ENCODE data around the gene SLC10A4. TPM values are rescaled to one million over a fixed set of nuclear protein-coding genes. Genes with fewer than 3 reads are reported as not detected.

SLC10A4 gene
- total RNA-seq, 1 experiment from 2014 or later, result not detected

GRCh38 chr4:48470570-48470969 is 12.6 kb upstream of the SLC10A4 start:
- Histone ChIP-seq H3K27ac (no peak overlapping the region), H3K27me3 (no peaks in the 10 kb centered on the region), H3K9me3 (replicated peaks) (no peaks in the 10 kb centered on the region), H3K4me3 (no peak overlapping the region), H3K4me1 (peaks cover 5% of the 10 kb centered on the region; the same call in 1 of the 2 replicates), H3K36me3 (no peaks in the 10 kb centered on the region)
- DNase-seq, result no peak

- no peak overlapping the region for H3K27ac ChIP-seq
- peaks cover 5% of the 10 kb centered on the region; the same call in 1 of the 2 replicates for H3K4me1 ChIP-seq
- H3K27me3 ChIP-seq, result no peaks in the 10 kb centered on the region
- no peaks in the 10 kb centered on the region; the same call in 1 of the 2 replicates for H3K9me3 ChIP-seq (replicated peaks)
- no peak for DNase-seq
- no peaks in the 10 kb centered on the region for H3K36me3 ChIP-seq
- no peak overlapping the region for H3K4me3 ChIP-seq
Observed at GRCh38 chr4:48472794-48473193, 10.3 kb upstream of the SLC10A4 start.

GRCh38 chr4:48475770-48476169 is 7.4 kb upstream of the SLC10A4 start:
- Histone ChIP-seq H3K9me3 (replicated peaks) (no peaks in the 10 kb centered on the region; the same call in 1 of the 2 replicates), H3K27ac (no peak overlapping the region), H3K27me3 (no peaks in the 10 kb centered on the region), H3K36me3 (no peaks in the 10 kb centered on the region), H3K4me3 (no peak overlapping the region), H3K4me1 (peaks cover 5% of the 10 kb centered on the region; the same call in 1 of the 2 replicates)
- DNase-seq, result no peak

DNA sequence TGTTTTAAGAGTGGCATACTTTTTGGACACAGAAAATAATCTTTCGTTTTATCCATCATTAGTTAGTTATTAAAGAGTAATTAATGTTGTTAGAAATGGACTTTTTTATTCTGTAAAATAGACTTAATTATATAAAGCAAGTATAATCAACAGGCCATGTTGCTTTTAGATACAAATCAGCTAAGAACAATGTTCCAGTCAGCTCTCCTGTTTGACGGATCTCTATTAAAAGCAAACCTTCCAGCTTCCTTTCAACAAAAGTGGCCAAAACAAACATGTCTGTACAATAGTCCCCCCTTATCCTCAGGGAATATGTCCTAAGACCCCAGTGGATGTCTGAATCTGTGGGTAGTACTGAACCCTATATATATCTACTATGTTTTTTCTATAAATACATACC is 4.9 kb upstream of the SLC10A4 start:
- H3K36me3 ChIP-seq, result no peaks in the 10 kb centered on the region
- H3K4me1 ChIP-seq, result peaks cover 5% of the 10 kb centered on the region; the same call in 1 of the 2 replicates
- no peak overlapping the region for H3K27ac ChIP-seq
- H3K4me3 ChIP-seq, result no peak overlapping the region
- DNase-seq, result no peak
- no peaks in the 10 kb centered on the region; the same call in 1 of the 2 replicates for H3K9me3 ChIP-seq (replicated peaks)
- H3K27me3 ChIP-seq, result no peaks in the 10 kb centered on the region

DNA sequence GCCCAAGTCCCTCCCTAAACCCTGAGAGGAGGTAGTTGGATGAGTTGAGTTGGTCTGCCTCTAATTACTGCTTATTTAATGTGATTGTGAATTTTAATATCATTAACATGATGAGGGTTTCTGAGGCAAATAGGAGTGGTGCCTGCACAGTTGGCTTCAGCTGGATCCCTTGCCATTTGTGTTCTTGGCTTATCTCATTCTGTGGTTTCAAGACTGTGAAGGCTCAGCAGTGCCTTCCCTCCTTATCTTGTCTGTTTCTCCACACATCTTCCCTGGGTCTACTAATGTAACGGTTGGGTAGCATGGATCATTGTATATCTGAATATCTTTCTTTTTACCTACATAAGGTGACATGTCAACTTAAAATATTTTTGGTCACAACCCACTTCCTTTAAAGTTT is 1.6 kb upstream of the SLC10A4 start:
- H3K4me1 ChIP-seq, result no peaks in the 10 kb centered on the region
- H3K27me3 ChIP-seq, result no peaks in the 10 kb centered on the region
- no peak overlapping the region for H3K27ac ChIP-seq
- no peak overlapping the region for H3K4me3 ChIP-seq
- H3K9me3 ChIP-seq (replicated peaks), result no peaks in the 10 kb centered on the region
- DNase-seq, result no peak
- no peaks in the 10 kb centered on the region for H3K36me3 ChIP-seq

DNA sequence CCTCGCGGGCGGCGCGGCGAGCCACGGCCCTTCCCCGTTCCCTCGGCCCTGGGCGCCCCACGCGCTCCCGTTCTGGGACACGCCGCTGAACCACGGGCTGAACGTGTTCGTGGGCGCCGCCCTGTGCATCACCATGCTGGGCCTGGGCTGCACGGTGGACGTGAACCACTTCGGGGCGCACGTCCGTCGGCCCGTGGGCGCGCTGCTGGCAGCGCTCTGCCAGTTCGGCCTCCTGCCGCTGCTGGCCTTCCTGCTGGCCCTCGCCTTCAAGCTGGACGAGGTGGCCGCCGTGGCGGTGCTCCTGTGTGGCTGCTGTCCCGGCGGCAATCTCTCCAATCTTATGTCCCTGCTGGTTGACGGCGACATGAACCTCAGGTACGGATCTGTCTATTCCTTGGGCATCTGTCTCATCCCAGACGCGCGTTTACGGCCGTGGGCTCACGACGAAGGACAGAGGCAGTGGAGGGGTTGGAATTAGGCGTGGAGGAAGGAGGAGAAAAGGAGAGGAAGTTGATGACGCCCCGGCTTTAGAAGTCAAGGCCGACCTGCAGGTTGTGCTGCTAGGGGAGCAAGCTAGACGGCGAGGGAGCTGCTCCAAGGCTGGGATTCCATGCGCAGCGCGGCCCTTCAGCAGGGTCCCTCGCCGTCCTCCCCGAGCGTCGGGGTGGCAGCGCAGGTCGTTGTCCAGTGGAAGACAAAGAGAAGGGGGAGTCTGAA is 792 bp downstream of the SLC10A4 start:
- no peak overlapping the region for H3K4me3 ChIP-seq
- H3K27me3 ChIP-seq, result no peaks in the 10 kb centered on the region
- H3K27ac ChIP-seq, result no peak overlapping the region

GRCh38 chr4:48484494-48485168 is 1.5 kb downstream of the SLC10A4 start:
- no peaks in the 10 kb centered on the region for H3K36me3 ChIP-seq
- H3K4me3 ChIP-seq, result no peak overlapping the region
- no peaks in the 10 kb centered on the region for H3K4me1 ChIP-seq
- H3K27ac ChIP-seq, result no peak overlapping the region
- H3K27me3 ChIP-seq, result no peaks in the 10 kb centered on the region
- no peaks in the 10 kb centered on the region for H3K9me3 ChIP-seq (replicated peaks)
- DNase-seq, result no peak

More for the DNA sequence above, 792 bp downstream of the SLC10A4 start:
- no peaks in the 10 kb centered on the region for H3K36me3 ChIP-seq
- no peaks in the 10 kb centered on the region for H3K4me1 ChIP-seq
- no peaks in the 10 kb centered on the region for H3K9me3 ChIP-seq (replicated peaks)
- DNase-seq, result no peak

DNA sequence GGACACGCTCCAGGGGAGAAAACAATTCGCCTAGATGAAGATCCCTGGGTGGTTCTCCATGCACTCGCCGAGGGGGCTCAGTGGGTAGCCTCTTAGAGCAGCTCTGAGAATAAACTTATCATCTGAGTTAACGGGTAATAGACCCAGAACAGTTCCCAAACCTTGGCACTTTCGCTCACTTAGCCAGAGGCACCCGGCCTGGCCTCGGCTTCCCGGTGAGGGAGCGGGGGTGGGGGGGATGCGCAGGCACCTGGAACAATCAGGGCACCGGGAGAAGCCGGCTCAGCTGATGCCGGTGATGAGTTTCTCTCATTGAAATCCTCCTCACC is 6.5 kb downstream of the SLC10A4 start:
- Histone ChIP-seq H3K36me3 (no peaks in the 10 kb centered on the region), H3K4me1 (no peaks in the 10 kb centered on the region), H3K4me3 (no peak overlapping the region), H3K9me3 (replicated peaks) (no peaks in the 10 kb centered on the region), H3K27me3 (no peaks in the 10 kb centered on the region), H3K27ac (no peak overlapping the region)
- no peak for DNase-seq

DNA sequence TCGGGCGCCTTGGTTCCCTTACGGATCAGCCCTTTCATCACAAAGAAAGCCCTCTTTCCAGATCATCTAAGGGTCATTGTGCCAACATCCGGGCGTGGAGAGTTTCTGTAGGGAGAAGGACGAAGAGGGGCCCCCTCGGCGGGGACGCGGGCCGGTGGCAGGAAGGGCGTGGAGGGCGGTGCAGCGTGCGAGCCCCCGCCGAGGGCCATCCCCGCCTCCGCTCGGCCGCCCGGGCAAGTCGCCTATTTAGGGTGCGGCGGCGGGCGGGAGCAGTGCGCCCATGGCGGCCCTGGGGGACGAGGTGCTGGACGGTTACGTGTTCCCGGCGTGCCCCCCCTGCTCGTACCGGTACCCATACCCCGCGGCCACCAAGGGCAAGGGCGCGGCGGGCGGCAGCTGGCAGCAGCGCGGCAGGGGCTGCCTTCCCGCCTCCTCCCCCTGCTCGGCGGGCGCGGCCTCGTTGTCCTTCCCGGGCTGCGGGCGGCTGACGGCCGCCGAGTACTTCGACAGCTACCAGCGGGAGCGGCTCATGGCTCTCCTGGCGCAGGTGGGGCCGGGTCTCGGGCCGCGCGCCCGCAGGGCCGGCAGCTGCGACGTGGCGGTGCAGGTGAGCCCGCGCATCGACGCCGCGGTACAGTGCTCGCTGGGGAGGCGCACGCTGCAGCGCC is 7.0 kb downstream of the SLC10A4 start, which contains the start of gene ZAR1:
Gene ZAR1, plus strand, starts transcription at position 241 of the 668 bp plus-strand sequence. Its CDS starts 40 bp downstream, at position 281.
- Histone ChIP-seq H3K27ac (no peak within 1 kb of the TSS), H3K9me3 (replicated peaks) (no peaks in the 10 kb centered on the region), H3K36me3 (no peaks in the 10 kb centered on the region), H3K4me1 (no peaks in the 10 kb centered on the region), H3K4me3 (no peak within 1 kb of the TSS), H3K27me3 (no peaks in the 10 kb centered on the region)
- DNase-seq, result no peak

GRCh38 chr4:48490680-48491513 is 7.8 kb downstream of the SLC10A4 start:
- Histone ChIP-seq H3K4me1 (no peaks in the 10 kb centered on the region), H3K4me3 (no peak overlapping the region), H3K9me3 (replicated peaks) (no peaks in the 10 kb centered on the region), H3K27me3 (no peaks in the 10 kb centered on the region), H3K36me3 (no peaks in the 10 kb centered on the region), H3K27ac (no peak overlapping the region)
- no peak for DNase-seq

DNA sequence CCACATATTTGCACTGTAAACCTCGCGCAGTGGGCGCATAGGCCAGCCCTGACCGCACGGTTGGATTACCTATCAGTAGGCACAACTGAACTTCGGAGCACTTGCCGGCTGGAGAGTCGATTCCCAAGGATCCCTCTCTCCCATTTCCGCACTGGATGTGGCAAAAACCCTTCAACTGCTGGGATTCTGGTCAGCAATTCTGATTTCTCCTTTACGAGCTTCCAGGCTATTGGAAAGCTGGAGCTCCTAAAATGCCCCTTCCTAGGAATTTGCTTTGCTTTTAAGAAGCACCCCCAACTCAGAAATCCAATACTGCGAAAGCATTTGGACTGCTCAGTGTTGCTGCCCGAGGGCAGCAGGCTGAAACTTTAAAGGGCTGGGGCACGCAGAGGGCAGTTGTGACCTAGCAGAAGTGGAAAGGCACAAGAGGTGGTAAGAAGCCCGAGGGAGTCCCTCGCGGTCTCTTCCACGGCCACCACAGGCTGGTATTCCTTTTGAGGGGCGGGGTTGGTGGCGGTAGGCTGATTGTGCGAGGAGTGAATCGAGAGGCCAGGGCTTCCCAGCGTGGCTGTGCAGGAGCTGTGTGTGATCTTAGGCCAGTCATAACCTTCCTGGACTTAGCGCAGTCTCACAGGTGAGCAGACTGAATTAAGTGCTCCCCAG is 8.5 kb downstream of the SLC10A4 start:
- Histone ChIP-seq H3K4me1 (no peaks in the 10 kb centered on the region), H3K9me3 (replicated peaks) (no peaks in the 10 kb centered on the region), H3K36me3 (no peaks in the 10 kb centered on the region), H3K27ac (no peak overlapping the region), H3K4me3 (no peak overlapping the region), H3K27me3 (no peaks in the 10 kb centered on the region)
- no peak for DNase-seq

DNA sequence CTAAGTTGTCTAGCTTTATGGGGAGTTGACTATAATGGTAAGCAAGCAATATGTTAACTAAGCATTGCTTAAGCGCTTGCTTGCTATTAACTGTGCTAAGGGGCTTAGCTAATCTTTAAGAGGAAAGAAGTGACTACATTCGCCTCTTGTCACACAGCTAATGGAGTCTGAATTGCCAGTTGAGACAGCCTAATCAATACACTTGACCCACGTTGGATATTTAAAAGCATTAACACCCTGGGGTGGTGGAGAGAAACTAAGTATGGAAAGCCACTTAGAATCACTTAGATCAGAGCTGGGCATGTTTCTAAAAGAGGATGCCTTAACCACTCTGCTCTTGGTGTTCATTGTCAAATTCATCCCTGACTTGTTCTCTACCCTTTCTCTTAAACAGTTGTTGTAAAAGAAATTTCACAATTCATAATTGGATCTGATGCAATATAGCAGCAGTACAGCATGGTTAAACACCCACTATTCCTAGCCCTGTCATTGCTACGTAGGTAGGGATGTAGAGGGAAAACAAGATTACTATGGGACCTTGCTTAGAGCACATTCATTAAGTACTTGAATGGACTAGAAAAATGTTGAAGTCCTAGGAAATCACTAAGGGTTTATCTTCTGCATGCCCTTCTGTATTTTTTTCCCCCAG is 10.4 kb downstream of the SLC10A4 start:
- H3K4me1 ChIP-seq, result no peaks in the 10 kb centered on the region
- H3K27me3 ChIP-seq, result no peaks in the 10 kb centered on the region
- no peak for DNase-seq
- no peak overlapping the region for H3K4me3 ChIP-seq
- H3K9me3 ChIP-seq (replicated peaks), result no peaks in the 10 kb centered on the region
- H3K27ac ChIP-seq, result no peak overlapping the region
- no peaks in the 10 kb centered on the region; the same call in 1 of the 2 replicates for H3K36me3 ChIP-seq

DNA sequence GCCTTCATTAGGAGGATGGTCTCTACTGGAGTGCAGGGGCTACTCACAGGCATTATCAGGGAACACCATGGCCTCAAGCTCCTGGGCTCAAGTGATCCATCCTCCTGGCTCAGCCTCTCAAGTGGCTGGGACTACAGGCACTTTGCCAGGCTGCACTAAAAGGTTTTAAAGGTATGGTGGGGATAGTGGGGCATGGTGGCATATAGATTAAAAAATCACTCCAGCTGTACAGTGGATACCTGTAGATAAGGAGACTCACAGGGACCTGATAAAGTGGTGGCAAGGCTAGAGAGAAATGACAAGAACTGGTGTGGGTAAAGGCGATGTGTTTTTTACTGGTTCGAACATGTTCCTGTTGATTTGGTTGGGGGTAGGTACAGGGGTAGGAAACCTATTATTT is 12.8 kb downstream of the SLC10A4 start:
- no peaks in the 10 kb centered on the region for H3K4me1 ChIP-seq
- H3K4me3 ChIP-seq, result no peak overlapping the region
- H3K36me3 ChIP-seq, result peaks cover 7% of the 10 kb centered on the region
- H3K27me3 ChIP-seq, result no peaks in the 10 kb centered on the region
- no peaks in the 10 kb centered on the region for H3K9me3 ChIP-seq (replicated peaks)
- DNase-seq, result no peak
- no peak overlapping the region for H3K27ac ChIP-seq

DNA sequence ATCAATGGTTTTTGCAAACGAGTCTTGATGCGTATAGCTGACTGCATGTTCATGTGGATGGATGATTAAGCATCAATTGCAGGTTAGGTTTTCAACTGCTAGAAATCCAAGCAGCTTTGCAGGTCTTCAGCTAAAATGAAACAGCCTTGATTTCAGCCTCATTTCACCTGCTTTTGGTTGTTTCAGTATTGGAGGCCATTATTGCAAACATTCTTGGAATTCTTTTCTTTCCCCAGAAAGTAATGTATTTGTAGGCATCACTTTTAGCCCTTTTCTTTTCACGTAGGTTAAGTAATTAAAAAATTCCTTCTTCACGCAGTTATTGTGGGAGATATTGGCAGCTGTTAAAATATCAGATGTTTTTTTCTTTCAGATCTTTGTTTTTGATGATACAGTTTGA is 15.8 kb downstream of the SLC10A4 start:
- Histone ChIP-seq H3K36me3 (peaks cover 15% of the 10 kb centered on the region), H3K27ac (no peak overlapping the region), H3K27me3 (no peaks in the 10 kb centered on the region), H3K4me3 (no peak overlapping the region), H3K9me3 (replicated peaks) (no peaks in the 10 kb centered on the region), H3K4me1 (no peaks in the 10 kb centered on the region)
- DNase-seq, result no peak

Data from SJCRH30 (cell line).